PC-3 (cell line): Measurements from ENCODE around the gene HOXA2. TPM values are rescaled to one million over a fixed set of nuclear protein-coding genes. Genes with fewer than 3 reads are reported as not detected.

ENCODE experiments used
- ATAC-seq: fragments of 200-7000 bp; cut with Tn5 transposase; 2 replicates; pipeline ENCODE4 v1.9.1; 2020; ENCODE audit warnings: mild to moderate bottlenecking, moderate library complexity
- Bru-seq: library from RNA; stranded (reverse); fragments of 400-500 nt; gene quantifications from one replicate; lab custom pipeline; 2021; lab: Mats Ljungman, UMichigan
- BruChase-seq, 2 experiments: library from RNA; stranded (reverse); fragments of 400-500 nt; gene quantifications; one replicate each; lab custom pipeline; 2021; lab: Mats Ljungman, UMichigan
- BruUV-seq: library from RNA; stranded (reverse); fragments of 400-500 nt; replicated peaks from 2 replicates; lab custom pipeline; 2021; lab: Mats Ljungman, UMichigan
- CTCF ChIA-PET: fragments of 300-600 bp; sonication (Branson Sonifier 250); formaldehyde crosslinking; loops from one replicate; lab custom pipeline; 2022; ENCODE audit warnings: antibody characterized with exemption; lab: Charles Lee
- POLR2A ChIA-PET: fragments of 300-600 bp; sonication (Branson Sonifier 250); formaldehyde crosslinking; loops from one replicate; lab custom pipeline; 2022; ENCODE audit warnings: antibody characterized with exemption; ENCODE audit not compliant: unreplicated experiment; lab: Charles Lee
- DNase-seq: peaks from one replicate; pipeline ENCODE4 v3.0.0-alpha.2; 2015
- H2AFZ ChIP-seq: fragments of 300-600 bp; sonication (generic); 2 replicates; pipeline ENCODE4 v1.6.0; 2016; ENCODE audit warnings: antibody characterized with exemption, low read length
- H3F3A ChIP-seq: fragments of 300-600 bp; sonication (generic); one replicate; pipeline ENCODE4 v1.6.0; 2017; ENCODE audit warnings: antibody characterized with exemption, low read length, control low read depth, mild to moderate bottlenecking; ENCODE audit not compliant: unreplicated experiment
- H3K27ac ChIP-seq: fragments of 300-600 bp; sonication (generic); 2 replicates; pipeline ENCODE4 v1.5.1; 2016; ENCODE audit warnings: mild to moderate bottlenecking, low read length
- H3K27me3 ChIP-seq: fragments of 300-600 bp; sonication (generic); 2 replicates; pipeline ENCODE4 v1.6.1; 2016; ENCODE audit warnings: low read length, mixed read lengths
- H3K36me3 ChIP-seq: fragments of 300-600 bp; sonication (generic); 2 replicates; pipeline ENCODE4 v1.6.1; 2016; ENCODE audit warnings: low read depth, mixed run types, low read length, mixed read lengths
- H3K4me1 ChIP-seq: fragments of 300-600 bp; sonication (generic); 2 replicates; pipeline ENCODE4 v1.5.1; 2016; ENCODE audit warnings: low read length; ENCODE audit not compliant: insufficient read depth
- H3K4me2 ChIP-seq: fragments of 300-600 bp; sonication (generic); 2 replicates; pipeline ENCODE4 v1.6.0; 2016; ENCODE audit warnings: low read length
- H3K4me3 ChIP-seq: fragments of 300-600 bp; sonication (generic); 2 replicates; pipeline ENCODE4 v1.5.1; 2016; ENCODE audit warnings: mild to moderate bottlenecking, low read length, mixed read lengths
- H3K79me2 ChIP-seq: fragments of 300-600 bp; sonication (generic); 2 replicates; pipeline ENCODE4 v1.6.1; 2017; ENCODE audit warnings: low read length, mixed read lengths
- H3K9ac ChIP-seq: fragments of 300-600 bp; sonication (generic); 2 replicates; pipeline ENCODE4 v1.6.0; 2016; ENCODE audit warnings: mild to moderate bottlenecking, low read length
- H3K9me2 ChIP-seq: fragments of 300-600 bp; sonication (generic); replicated peaks from 2 replicates; pipeline ENCODE4 v1.6.1; 2016; ENCODE audit warnings: mixed run types, low read length, mixed read lengths
- H3K9me3 ChIP-seq: fragments of 300-600 bp; sonication (generic); 2 replicates; pipeline ENCODE4 v1.6.1; 2016; ENCODE audit warnings: low read length, mixed read lengths
- H4K20me1 ChIP-seq: fragments of 300-600 bp; sonication (generic); 2 replicates; pipeline ENCODE4 v1.6.1; 2016; ENCODE audit warnings: low read length, mixed read lengths
- CTCF ChIP-seq: fragments of 300-600 bp; sonication (generic); conservative IDR thresholded peaks from 2 replicates; pipeline ENCODE4 v1.5.1; 2017; ENCODE audit warnings: antibody characterized with exemption, low read depth, mild to moderate bottlenecking, low read length
- EZH2 ChIP-seq: fragments of 300-600 bp; sonication (generic); IDR thresholded peaks from one replicate; pipeline ENCODE4 v1.6.1; 2017; ENCODE audit warnings: antibody characterized with exemption, mild to moderate bottlenecking, low read length; ENCODE audit not compliant: unreplicated experiment
- EZH2phosphoT487 ChIP-seq: fragments of 300-600 bp; sonication (generic); IDR thresholded peaks from 2 replicates; pipeline ENCODE4 v1.6.1; 2018; ENCODE audit warnings: mild to moderate bottlenecking, antibody characterized with exemption, low read length, borderline replicate concordance
- intact Hi-C: fragments of 100-400 bp; cut with micrococcal nuclease; formaldehyde crosslinking; loops from 2 replicates; pipeline ENCODE4 v1.9.0; 2023
- long read RNA-seq: library from polyadenylated mRNA; unstranded; transcript quantifications from one replicate; pipeline ENCODE4 v2.0.0, GENCODE V29; 2021; ENCODE audit not compliant: unreplicated experiment
- total RNA-seq: library from RNA; depleted of rRNA; stranded (reverse); fragments of >200 nt; gene quantifications from 2 replicates; pipeline ENCODE4 v1.2.3, GENCODE V29; 2014; rRNA removed

Gene HOXA2
- total RNA-seq = 0.07 and 1.8 TPM in 2 replicates
- Bru-seq, nascent RNA = percentile 58 among the genes with signal in this experiment
- percentile 63 among the genes with signal in this experiment for BruChase-seq, experiment 1, labeled RNA remaining after a 6-hour chase
- percentile 66 among the genes with signal in this experiment for BruChase-seq, experiment 2, labeled RNA remaining after a 2-hour chase
- long read RNA-seq, partial matches to known transcripts = 0 of 1 reads
- long read RNA-seq, other reads (novel, unspliced or antisense) = 1 of 1 reads

GRCh38 chr7:27102581-27103442 is at the start of gene HOXA2:
HOXA2 (minus strand) TSS chr7:27102683; CDS start chr7:27102500, 183 bp downstream.
- H3K36me3 ChIP-seq = peaks cover 14% of the 10 kb centered on the region; the same call in 1 of the 2 replicates
- no peak within 1 kb of the TSS for H3K4me3 ChIP-seq
- H3K27me3 ChIP-seq = no peaks in the 10 kb centered on the region
- no peaks in the 10 kb centered on the region for H3F3A ChIP-seq
- peaks cover 11% of the 10 kb centered on the region for H3K4me1 ChIP-seq
- intact Hi-C loops = no loop called here
- peaks cover 23% of the 10 kb centered on the region for H3K79me2 ChIP-seq
- H3K4me2 ChIP-seq = no peak within 1 kb of the TSS
- ATAC-seq (no peak), DNase-seq (no peak)
- ChIA-PET CTCF (no interaction called here), POLR2A (no interaction called here)
- H2AFZ ChIP-seq = no peak within 1 kb of the TSS
- H3K27ac ChIP-seq = no peak within 1 kb of the TSS
- TF ChIP-seq CTCF = no peak
- no peak for TF ChIP-seq EZH2phosphoT487
- TF ChIP-seq EZH2 = no peak
- H3K9me3 ChIP-seq = no peaks in the 10 kb centered on the region
- no TSS peak for BruUV-seq
- H4K20me1 ChIP-seq = no peaks in the 10 kb centered on the region
- H3K9ac ChIP-seq = no peak within 1 kb of the TSS
- H3K9me2 ChIP-seq = no peaks in the 10 kb centered on the region

GRCh38 chr7:27151341-27151930 is 49.0 kb upstream of the HOXA2 start:
- H3K79me2 ChIP-seq = peaks cover 66% of the 10 kb centered on the region
- peaks cover 34% of the 10 kb centered on the region for H3K4me1 ChIP-seq
- TF ChIP-seq EZH2 (no peak), EZH2phosphoT487 (no peak), CTCF (no peak)
- H3K9me3 ChIP-seq = no peaks in the 10 kb centered on the region
- ChIA-PET CTCF (interaction anchor here (0.7 to 1.6 kb wide), 4 partner anchors 9 to 452 kb away, joined by 3 to 17 read pairs (median 8); no protein-coding TSS in a partner anchor), POLR2A (interaction anchor here (0.6 to 1.4 kb wide), 3 partner anchors 17 to 288 kb away, joined by 3 to 6 read pairs (median 4); no protein-coding TSS in a partner anchor)
- no peak for ATAC-seq
- H3K27ac ChIP-seq = peak overlapping the region; percentile 84
- intact Hi-C loops = loop anchor here (2.0 kb wide), 1 partner anchor 297 kb away; no protein-coding TSS in a partner anchor
- H3K4me2 ChIP-seq = peak overlapping the region; percentile 92
- peak; percentile 27 for DNase-seq
- no peaks in the 10 kb centered on the region for H3K27me3 ChIP-seq
- H3F3A ChIP-seq = no peaks in the 10 kb centered on the region
- H3K9ac ChIP-seq = peak overlapping the region; percentile 73
- no peaks in the 10 kb centered on the region for H4K20me1 ChIP-seq
- H2AFZ ChIP-seq = peak overlapping the region; percentile 74
- no peaks in the 10 kb centered on the region for H3K9me2 ChIP-seq
- H3K4me3 ChIP-seq = peak overlapping the region; percentile 78
- no TSS peak for BruUV-seq
- H3K36me3 ChIP-seq = no peaks in the 10 kb centered on the region
